ENCODE results near the gene P2RX7.
"Not testable (repeated sequence)": the region's sequence is repeated elsewhere in the genome, so short reads cannot be mapped to it uniquely, and the experiment has no call there.

Gene P2RX7

DNA sequence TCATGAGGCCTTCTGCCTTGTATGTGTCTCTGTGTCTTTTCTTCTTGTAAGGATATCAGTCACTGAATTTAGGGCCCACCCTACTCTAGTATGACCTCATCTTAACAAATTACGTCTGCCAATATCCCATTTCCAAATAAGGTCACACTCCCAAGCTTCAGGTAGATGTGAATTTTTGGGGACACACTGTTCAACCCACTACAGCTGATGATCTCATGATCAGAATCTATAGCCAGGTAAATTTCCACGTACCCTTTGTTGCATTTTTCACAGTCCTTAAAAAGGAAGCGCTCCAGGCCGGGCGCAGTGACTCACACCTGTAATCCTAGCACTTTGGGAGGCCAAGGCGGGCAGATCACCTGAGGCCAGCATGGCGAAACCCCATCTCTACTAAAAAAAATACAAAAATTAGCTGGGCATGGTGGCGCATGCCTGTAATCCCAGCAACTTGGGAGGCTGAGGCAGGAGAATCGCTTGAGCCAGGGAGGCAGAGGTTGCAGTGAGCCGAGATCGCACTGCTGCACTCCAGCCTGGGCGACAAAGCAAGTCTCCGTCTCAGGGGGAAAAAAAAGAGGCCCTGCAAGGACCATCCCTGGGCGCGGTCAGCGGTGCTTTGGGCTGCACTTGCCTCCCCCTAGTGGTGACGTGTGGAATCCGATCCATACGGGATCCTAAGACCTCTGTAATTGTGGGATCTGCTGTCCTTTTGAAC, 97.3 kb downstream of the P2RX7 start:
- DNase-seq (ENCODE audit: low read depth): not testable (repeated sequence)

DNA sequence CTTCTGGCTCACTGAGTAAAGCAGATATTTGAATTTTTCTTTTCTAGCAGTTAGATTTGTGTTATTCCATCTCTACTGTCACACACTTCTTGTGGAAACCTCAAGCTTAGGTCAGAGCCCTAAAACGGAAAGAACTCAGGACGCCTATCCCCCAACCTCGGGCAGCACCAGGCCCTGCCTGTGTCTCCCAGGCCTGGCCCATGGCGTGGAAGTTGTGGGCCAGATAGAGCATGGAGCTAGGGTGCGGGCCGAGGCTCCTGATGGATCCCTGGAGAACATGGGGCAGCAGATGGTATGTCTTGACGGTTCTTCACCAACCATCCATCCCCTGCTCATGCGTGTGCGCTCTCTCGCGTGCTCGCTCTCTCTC, 97.8 kb downstream of the P2RX7 start:
- DNase-seq (ENCODE audit: low read depth): no peak

DNA sequence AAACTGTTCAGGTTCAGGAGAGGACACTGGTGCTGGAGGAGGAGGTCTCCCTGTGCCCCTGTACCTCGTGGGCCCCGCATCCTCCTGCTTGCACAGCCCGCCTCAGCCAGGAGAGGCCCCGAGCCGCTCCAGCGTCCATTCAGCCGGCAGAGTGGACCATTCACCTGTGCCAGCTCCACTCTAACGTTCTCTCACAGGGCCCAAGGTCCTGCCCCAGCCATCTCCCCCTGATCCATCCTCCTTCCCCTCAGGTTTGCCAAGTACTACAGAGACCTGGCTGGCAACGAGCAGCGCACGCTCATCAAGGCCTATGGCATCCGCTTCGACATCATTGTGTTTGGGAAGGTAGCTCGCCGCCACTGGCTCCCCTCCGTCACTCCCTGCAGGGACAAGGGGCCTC, 99.5 kb downstream of the P2RX7 start:
- DNase-seq (ENCODE audit: low read depth): no peak

DNA sequence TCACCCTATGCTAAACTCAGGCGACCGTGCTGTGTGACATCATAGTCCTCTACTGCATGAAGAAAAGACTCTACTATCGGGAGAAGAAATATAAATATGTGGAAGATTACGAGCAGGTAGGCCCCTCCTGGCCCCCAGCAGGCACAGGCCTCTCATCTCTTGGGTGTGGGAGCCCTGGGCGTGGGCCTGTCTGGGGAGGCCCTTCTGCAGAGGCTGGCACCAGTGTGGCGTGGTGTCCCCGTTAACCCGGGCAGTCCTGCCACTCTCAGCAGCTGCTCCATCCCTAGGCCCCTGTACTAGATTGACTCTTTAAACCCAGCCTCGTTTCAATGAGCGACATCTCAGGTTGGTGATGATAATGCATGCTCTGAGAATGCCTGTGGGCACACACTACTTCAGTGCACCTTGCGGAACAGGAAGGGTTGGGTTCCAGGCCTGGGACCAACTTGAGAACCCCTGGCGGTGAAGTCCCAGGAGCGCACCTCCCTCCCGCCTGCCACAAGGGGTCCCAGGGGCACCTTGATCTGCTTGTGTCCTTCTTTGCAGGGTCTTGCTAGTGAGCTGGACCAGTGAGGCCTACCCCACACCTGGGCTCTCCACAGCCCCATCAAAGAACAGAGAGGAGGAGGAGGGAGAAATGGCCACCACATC, 100.4 kb downstream of the P2RX7 start:
- DNase-seq (ENCODE audit: low read depth): no peak

DNA sequence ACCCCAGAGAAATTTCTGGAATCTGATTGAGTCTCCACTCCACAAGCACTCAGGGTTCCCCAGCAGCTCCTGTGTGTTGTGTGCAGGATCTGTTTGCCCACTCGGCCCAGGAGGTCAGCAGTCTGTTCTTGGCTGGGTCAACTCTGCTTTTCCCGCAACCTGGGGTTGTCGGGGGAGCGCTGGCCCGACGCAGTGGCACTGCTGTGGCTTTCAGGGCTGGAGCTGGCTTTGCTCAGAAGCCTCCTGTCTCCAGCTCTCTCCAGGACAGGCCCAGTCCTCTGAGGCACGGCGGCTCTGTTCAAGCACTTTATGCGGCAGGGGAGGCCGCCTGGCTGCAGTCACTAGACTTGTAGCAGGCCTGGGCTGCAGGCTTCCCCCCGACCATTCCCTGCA, 100.9 kb downstream of the P2RX7 start:
- DNase-seq (ENCODE audit: low read depth): no peak

DNA sequence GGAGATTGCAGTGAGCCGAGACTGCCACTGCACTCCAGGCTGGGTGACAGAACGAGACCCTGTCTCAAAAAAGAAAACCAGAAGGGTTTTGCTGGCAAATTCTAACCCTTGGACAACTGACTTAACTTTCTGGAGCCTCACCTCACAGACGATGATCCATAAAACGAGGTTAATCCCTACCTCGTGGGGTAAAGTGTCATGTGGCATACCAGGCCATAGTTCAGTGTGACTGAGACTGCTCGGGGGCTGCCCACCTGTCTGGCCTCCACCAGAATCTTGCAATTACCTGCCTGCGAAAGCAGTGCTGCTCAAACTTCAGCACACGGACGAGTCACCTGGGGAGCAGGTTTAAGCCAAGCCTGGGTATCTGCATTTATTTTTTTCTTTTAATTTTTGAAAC, 104.1 kb downstream of the P2RX7 start:
- no peak for DNase-seq (ENCODE audit: low read depth)

DNA sequence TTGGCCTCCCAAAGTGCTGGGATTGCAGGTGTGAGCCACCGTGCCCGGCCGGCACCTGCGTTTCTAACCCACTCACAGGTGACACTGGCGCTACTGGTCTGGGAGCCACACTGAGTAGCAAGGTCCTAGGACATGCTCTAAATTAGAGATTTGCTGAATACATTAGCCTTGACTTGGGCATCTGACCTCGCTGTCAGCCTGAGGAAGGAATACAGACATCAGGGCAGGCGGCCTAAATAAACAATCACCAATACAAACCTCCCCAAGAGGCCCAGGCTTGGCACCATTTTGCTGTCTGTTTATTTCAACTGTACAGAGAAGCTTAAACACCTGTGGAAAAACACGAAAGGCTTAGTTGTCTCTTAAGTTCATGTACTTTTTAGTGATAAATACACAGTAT, 104.7 kb downstream of the P2RX7 start:
- DNase-seq (ENCODE audit: low read depth): no peak
